ENCODE data around the gene TRPV4.

- TF ChIP-seq POLR2AphosphoS5 (IDR thresholded peaks at IDR 0.05; ENCODE audit: low read depth, low read length) (no peak), POLR2A (IDR thresholded peaks at IDR 0.05; ENCODE audit: low read depth, low read length) (no peak)
Measured at GRCh38 chr12:109828754-109829511, 4.3 kb downstream of the TRPV4 start.
